ENCODE measurements around the gene PLXNA4. TPM values are rescaled to one million over a fixed set of nuclear protein-coding genes. Genes with fewer than 3 reads are reported as not detected.

Gene PLXNA4
- total RNA-seq, 1 donor from 2014 or later: 13.6 TPM

DNA sequence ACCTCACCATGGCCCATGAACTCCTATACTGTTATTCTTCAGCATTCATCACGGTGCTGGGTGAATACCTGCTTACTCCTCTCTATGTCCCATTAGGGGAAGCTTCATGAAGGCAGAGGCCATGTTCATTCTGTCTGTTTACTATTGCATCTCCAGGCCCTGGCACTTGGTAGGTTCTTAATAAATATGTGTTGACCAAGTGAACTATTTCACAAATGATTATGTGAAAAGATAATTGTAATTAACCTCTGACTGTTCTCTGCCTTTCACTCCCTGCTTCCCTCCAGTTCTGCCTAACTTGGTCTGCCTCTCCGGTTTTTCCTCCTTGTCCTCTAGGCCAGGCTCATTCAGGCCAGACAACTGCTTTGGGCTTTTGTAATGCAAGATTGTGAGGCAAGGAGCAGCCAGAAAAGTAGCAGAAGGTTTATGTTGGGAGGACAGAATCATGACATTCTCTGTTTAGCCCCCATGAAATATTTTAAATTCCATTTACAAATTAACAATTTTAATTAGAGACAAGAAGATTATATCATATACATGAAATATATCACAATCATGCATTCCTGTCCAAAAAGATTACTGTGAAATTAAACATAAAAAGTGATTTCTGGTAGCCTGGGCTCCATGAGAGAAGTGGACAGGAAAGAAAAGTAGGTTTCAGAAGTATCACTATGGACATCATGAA, 42.1 kb upstream of the PLXNA4 start:
- Mint-ChIP-seq H3K9me3 (no peaks in the 10 kb centered on the region), H3K4me3 (no peak overlapping the region), H3K36me3 (no peaks in the 10 kb centered on the region), H3K27ac (no peak overlapping the region), H3K4me1 (ENCODE audit: unreplicated experiment) (peaks cover 14% of the 10 kb centered on the region), H3K27me3 (peaks cover 27% of the 10 kb centered on the region)
- DNase-seq (ENCODE audit: extremely low spot score, unreplicated experiment): no peak
- TF ChIP-seq, protein P1, sequence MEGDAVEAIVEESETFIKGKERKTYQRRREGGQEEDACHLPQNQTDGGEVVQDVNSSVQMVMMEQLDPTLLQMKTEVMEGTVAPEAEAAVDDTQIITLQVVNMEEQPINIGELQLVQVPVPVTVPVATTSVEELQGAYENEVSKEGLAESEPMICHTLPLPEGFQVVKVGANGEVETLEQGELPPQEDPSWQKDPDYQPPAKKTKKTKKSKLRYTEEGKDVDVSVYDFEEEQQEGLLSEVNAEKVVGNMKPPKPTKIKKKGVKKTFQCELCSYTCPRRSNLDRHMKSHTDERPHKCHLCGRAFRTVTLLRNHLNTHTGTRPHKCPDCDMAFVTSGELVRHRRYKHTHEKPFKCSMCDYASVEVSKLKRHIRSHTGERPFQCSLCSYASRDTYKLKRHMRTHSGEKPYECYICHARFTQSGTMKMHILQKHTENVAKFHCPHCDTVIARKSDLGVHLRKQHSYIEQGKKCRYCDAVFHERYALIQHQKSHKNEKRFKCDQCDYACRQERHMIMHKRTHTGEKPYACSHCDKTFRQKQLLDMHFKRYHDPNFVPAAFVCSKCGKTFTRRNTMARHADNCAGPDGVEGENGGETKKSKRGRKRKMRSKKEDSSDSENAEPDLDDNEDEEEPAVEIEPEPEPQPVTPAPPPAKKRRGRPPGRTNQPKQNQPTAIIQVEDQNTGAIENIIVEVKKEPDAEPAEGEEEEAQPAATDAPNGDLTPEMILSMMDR (conservative IDR thresholded peaks at IDR 0.05): no peak

DNA sequence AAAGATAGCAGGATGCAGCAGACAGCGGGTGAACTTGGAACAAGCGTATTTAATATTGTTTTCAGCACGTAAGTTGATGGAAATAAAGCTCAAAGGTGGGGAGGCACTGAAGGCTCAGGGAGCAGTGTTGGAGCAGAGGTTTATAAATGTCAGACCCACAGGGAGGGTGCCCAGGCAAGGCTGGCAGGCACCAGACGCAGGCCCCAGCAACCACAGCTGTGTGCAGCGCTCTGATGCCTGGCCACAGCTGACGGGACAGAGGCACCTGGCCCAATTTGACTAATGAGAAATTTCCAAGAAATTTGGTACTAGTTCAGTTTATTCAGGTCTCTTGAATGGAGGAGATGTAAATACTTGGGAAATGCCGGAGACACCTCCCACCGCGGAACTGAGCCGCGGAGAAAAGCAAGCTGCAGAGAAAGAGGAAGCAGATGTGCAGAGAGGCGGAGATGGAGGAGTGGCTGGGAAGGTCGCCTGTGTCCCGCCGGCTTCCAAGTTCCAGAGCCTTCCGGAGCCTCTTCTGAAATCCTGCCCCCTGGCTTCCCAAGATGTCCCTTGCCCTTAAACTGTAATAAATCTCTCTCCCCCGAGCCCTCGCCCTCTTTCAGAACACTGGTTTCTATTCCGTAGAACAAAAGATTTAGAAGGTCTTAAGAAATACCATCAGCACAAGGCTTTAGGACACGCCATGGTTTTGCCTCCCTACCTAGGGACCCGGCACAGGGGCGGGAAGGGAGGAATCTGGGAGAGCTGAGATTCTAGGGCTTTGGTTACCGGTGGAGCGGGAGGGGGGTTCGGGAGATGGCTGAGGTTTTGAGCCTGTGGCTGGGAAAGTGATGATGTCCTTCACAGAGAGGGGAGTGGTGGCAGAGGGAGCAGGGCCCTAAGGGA, 38.4 kb upstream of the PLXNA4 start:
- H3K4me1 Mint-ChIP-seq (ENCODE audit: unreplicated experiment): peaks cover 14% of the 10 kb centered on the region
- H3K9me3 Mint-ChIP-seq: no peaks in the 10 kb centered on the region
- peaks cover 44% of the 10 kb centered on the region for H3K27me3 Mint-ChIP-seq
- no peaks in the 10 kb centered on the region for H3K36me3 Mint-ChIP-seq
- H3K4me3 Mint-ChIP-seq: peak overlapping the region; percentile 77
- DNase-seq (ENCODE audit: extremely low spot score, unreplicated experiment): no peak
- no peak overlapping the region for H3K27ac Mint-ChIP-seq
- TF ChIP-seq, protein P1 (conservative IDR thresholded peaks at IDR 0.05): peak; percentile 55

DNA sequence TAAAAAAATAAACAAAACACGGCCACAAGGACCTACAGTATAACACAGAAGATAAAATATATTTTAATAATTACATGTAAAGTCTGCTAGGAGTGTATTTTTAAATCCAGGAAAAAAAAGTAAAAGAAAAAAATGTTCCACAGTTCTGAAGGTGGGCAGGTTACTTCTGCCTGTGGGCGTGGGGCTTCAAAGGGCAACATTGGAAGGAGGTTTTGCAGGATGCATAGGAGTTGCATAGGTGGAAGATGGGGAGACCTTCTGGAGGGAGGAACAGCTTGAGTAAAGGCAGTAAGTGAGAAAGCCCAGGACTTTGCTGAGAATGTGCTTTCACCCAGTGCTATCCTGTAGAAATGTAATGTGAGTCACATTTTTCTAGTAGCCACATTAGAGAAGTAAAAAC, 37.5 kb upstream of the PLXNA4 start:
- no peak for DNase-seq (ENCODE audit: extremely low spot score, unreplicated experiment)
- Mint-ChIP-seq H3K36me3 (no peaks in the 10 kb centered on the region), H3K4me1 (ENCODE audit: unreplicated experiment) (peaks cover 14% of the 10 kb centered on the region), H3K27ac (no peak overlapping the region), H3K27me3 (peaks cover 44% of the 10 kb centered on the region), H3K4me3 (no peak overlapping the region), H3K9me3 (no peaks in the 10 kb centered on the region)
- TF ChIP-seq, protein P1 (conservative IDR thresholded peaks at IDR 0.05): no peak

DNA sequence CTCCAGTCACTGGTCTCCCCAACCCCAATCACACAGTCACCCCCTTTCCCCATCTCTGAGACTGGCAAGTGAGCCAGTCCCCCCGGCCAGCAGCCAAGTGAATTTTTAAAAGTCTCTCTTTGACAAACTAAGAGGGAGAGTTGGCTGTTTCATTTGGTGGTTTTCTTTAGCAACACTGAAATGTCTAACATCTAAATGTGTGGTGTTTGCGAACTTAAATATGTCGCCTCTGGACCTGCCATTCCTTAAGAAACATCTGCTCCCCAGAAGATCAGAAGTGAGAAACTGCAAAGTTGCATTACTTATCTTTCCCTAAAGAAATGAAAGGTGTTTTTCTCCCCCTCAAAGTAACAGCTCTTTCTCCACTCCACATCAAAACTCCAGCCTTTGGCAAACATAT, 34.7 kb upstream of the PLXNA4 start:
- TF ChIP-seq, protein P1 (conservative IDR thresholded peaks at IDR 0.05): no peak
- H3K36me3 Mint-ChIP-seq: no peaks in the 10 kb centered on the region
- no peak overlapping the region for H3K4me3 Mint-ChIP-seq
- no peak overlapping the region for H3K27ac Mint-ChIP-seq
- peaks cover 12% of the 10 kb centered on the region for H3K4me1 Mint-ChIP-seq (ENCODE audit: unreplicated experiment)
- H3K9me3 Mint-ChIP-seq: no peaks in the 10 kb centered on the region
- DNase-seq (ENCODE audit: extremely low spot score, unreplicated experiment): no peak
- H3K27me3 Mint-ChIP-seq: peaks cover 35% of the 10 kb centered on the region

DNA sequence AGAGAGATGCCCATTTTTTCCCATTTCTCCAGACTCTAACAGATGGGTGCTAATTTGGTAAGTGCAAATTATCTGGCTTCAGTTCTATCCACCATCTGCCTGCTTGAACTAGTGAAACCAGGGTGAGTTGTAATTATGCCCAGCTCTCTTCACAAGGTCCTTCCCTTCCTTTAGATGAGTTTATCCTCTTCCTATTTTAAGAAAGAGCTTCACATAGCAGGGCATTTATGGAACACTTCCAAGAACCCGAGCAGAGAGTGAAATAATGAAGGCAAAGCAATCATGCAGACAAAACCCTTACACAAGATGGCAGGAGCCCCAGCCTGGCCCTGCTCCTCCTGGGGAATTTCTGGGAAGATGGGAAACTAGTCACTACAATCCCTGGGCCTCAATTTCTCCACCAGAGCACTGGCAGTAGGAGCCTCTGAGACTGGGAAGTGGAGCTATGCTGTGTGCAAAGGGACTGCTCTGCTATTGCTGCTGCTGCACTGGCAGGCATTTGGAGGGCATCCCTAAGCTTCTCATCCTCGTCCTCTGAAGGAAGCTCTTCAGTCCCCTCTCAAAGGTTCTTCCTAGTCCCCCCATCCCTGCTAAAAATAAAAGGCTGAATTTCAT, 33.7 kb upstream of the PLXNA4 start:
- DNase-seq (ENCODE audit: extremely low spot score, unreplicated experiment): no peak
- TF ChIP-seq, protein P1 (conservative IDR thresholded peaks at IDR 0.05): no peak
- Mint-ChIP-seq H3K27me3 (peaks cover 27% of the 10 kb centered on the region), H3K36me3 (no peaks in the 10 kb centered on the region), H3K4me1 (ENCODE audit: unreplicated experiment) (peaks cover 9% of the 10 kb centered on the region), H3K9me3 (no peaks in the 10 kb centered on the region), H3K4me3 (no peak overlapping the region), H3K27ac (no peak overlapping the region)

All from type B pancreatic cell (in vitro differentiated cells).